ENCODE results near the gene DNAJC24.
A peak's percentile ranks its signal among the peaks of the same experiment; 100 is the strongest.
"Not testable (repeated sequence)": the region's sequence is repeated elsewhere in the genome, so short reads cannot be mapped to it uniquely, and the experiment has no call there.

Gene DNAJC24, protein sequence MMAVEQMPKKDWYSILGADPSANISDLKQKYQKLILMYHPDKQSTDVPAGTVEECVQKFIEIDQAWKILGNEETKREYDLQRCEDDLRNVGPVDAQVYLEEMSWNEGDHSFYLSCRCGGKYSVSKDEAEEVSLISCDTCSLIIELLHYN

DNA sequence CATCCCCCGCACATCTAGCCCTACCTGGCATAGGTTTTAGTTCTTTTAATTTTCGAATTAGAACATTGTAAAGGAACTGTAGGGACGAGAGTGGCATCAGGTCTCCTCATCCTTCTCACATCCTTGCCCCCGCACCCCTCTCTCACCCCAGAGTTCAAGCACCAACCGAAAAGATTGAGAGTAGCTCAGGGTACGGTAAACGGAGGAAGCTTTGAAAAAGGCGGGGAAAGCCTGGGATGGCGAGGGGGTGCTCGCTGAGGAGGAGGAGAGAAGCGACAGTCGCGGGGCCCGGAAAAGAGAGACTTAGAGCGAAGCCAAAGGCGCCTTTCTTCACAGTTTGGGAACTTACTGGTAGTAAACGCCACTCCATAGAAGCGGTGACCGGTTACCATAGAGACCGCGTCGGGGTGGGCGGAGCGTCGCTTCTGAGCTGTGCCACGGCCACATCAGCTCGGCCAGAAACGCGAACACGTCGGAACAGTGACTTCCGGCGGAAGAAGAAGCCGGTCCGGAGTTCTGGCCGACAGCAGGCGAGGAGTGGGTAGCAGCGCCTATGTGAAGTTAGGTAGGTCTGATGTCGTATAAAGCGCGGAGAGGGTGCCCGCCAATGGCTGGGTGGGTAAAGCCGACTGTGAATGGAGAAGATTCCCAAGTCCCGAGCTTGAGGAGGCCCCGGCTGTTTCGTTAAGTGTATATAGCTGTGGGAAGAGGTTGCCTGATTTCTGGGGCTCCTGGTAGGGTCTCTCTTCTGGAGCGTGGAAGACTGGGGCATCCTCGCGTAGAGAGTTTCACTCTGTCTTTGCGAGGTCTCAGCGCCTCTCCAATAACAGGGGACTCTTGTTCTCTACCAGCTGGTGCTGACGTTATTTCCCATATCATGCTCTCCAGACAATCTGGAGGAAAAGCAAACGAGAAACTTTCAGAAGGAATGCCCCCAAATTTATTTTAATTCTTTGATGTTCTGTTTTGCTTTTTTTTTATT lies at the start of gene DNAJC24, which contains the start of gene DCDC1:
TSS of gene DNAJC24 (plus strand) at position 513 of the 982 bp plus-strand sequence. CDS start 889 bp downstream, outside the sequence.
TSS of gene DCDC1 (minus strand) at position 392 of the 982 bp plus-strand sequence. CDS start 41,459 bp downstream, outside the sequence.
- Mint-ChIP-seq H3K4me1 (peaks cover 25% of the 10 kb centered on the region), H3K36me3 (peaks cover 17% of the 10 kb centered on the region), H3K27ac (peak within 1 kb of the TSS; percentile 91), H3K4me3 (peak within 1 kb of the TSS; percentile 90), H3K9me3 (no peaks in the 10 kb centered on the region)
- peak; percentile 100 for ATAC-seq
- DNase-seq (ENCODE audit: low spot score in 2 of 2) = peak; percentile 85 to 94

DNA sequence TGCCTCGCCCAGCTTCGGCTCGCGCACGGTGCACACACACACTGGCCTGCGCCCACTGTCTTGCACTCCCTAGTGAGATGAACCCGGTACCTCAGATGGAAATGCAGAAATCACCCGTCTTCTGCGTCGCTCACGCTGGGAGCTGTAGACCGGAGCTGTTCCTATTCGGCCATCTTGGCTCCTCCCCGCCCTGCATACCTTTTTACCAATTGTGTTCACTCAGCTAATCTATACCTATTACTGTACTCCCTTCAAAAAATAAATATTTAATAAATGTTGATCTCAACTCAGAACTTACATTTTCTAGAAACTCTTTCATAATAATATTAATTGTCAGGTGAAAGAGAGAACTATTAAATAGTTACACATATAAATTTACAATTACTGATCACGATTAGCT lies 48.2 kb upstream of the DNAJC24 start:
- not testable (repeated sequence) for DNase-seq (ENCODE audit: low spot score in 2 of 2); H3K36me3 Mint-ChIP-seq; H3K9me3 Mint-ChIP-seq; H3K27ac Mint-ChIP-seq; ATAC-seq; H3K4me3 Mint-ChIP-seq
- H3K4me1 Mint-ChIP-seq = peaks cover 12% of the 10 kb centered on the region

DNA sequence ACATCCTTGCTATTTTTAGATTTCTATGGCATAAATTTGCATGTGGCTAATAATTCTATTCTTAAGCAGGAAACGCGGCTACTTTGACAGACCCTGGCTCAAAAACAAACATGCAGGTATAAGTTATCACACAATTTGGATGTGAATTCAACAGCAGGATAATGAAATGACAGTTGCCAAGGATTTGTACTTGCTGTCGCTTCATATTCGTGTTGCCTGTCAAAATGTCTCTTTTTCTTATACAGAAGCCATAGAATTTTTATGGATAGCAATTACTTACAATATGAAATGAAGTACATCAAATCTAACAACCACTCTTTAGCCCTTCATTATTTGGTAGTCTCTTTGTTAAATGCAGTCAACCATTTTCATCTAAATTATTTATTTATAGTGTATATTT lies 46.5 kb upstream of the DNAJC24 start:
- ATAC-seq (no peak), DNase-seq (ENCODE audit: low spot score in 2 of 2) (no peak)
- Mint-ChIP-seq H3K9me3 (peaks cover 3% of the 10 kb centered on the region), H3K4me1 (peaks cover 18% of the 10 kb centered on the region), H3K36me3 (no peaks in the 10 kb centered on the region), H3K27ac (no peak overlapping the region), H3K4me3 (no peak overlapping the region)

DNA sequence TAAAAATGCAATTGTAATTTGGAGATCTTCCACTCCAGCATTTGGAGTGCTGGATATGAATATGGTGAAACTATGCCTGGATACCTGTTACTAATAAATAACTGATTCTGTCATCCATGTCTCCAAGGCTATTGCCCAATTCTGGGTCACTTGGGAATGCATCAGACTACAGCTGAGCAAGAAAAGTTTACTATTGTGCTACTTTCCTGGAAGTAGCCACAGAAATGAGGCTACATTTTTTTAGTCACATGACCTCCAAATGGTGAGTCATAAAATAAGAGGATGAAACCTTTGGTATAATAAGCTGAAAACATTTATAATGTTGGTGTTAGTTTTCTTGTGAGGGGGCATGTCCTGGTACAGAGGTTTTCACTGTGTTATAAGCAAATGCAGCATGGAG lies 44.5 kb upstream of the DNAJC24 start:
- DNase-seq (ENCODE audit: low spot score in 2 of 2) (no peak), ATAC-seq (no peak)
- no peak overlapping the region for H3K4me3 Mint-ChIP-seq
- no peak overlapping the region for H3K27ac Mint-ChIP-seq
- no peaks in the 10 kb centered on the region for H3K36me3 Mint-ChIP-seq
- H3K4me1 Mint-ChIP-seq = peaks cover 18% of the 10 kb centered on the region
- H3K9me3 Mint-ChIP-seq = peaks cover 3% of the 10 kb centered on the region

DNA sequence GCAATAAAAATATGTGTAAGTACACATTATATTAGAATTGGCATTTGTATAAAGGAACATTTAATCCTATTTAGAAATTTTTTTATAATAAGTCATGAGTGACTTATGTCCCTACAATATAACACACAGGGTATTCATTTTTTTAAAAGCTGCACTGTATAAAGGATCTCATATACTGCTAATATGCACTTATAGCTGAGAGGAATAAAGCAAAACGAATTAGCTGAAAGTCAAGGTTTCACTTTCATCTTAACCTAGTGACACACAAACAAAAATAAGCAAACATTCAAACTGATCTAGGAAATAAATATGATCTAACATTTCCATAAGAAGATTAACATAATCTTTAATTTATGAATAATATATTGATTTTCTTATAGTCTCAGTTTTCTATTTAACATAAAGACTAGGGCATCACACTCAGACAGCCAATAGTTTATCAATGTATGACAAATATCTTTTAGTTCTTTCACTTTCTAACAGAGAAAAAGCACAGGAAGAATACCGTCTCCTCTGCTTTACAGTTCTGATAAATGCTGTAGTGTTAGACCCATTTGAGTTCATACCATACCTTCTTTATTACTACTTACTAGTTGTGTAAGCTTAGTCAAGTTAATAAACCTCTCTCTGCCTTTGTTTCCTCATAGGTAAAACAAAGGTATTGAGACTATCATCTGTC lies 43.1 kb upstream of the DNAJC24 start:
- H3K27ac Mint-ChIP-seq = peak overlapping the region; percentile 24
- ATAC-seq = peak; percentile 21
- peak overlapping the region; percentile 33 for H3K4me3 Mint-ChIP-seq
- peaks cover under 1% of the 10 kb centered on the region for H3K9me3 Mint-ChIP-seq
- no peak for DNase-seq (ENCODE audit: low spot score in 2 of 2)
- H3K4me1 Mint-ChIP-seq = peaks cover 18% of the 10 kb centered on the region
- H3K36me3 Mint-ChIP-seq = no peaks in the 10 kb centered on the region

DNA sequence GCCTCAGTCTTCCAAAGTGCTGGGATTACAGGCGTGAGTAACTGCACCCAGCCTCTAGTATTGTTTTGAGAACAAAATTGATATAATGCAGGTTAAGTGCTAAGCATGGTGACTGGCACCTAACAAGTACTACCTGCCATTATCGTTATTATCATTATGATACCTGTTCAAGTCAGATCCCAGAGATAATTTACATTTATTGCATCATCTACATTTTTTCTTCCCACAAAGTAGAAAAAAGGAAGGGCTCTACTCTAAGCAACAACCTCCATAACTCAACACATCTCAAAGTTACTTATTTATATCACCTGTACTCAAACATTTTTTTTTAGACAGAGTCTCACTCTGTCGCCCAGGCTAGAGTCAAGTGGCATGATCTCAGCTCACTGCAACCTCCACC lies 42.2 kb upstream of the DNAJC24 start:
- Mint-ChIP-seq H3K4me3 (peak overlapping the region; percentile 33), H3K4me1 (peaks cover 18% of the 10 kb centered on the region), H3K36me3 (no peaks in the 10 kb centered on the region), H3K27ac (no peak overlapping the region), H3K9me3 (no peaks in the 10 kb centered on the region)
- ATAC-seq = no peak
- DNase-seq (ENCODE audit: low spot score in 2 of 2) = no peak

DNA sequence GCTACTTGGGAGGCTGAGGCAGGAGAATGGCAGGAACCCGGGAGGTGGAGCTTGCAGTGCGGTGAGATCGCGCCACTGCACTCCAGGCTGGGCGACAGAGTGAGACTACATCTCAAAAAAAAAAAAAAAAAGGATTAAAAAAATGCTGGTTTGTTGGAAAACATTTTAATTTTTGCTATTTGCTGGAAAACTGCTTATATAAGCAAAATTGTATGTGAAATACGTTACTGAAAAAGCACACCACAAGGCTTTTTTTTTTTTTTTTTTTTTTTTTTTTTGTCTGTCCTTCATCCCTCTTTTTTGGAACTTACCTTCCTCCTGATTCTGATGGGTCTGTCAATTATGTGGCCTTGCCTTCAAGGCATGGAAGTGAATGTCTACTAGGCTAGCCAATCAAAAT lies 41.0 kb upstream of the DNAJC24 start:
- peaks cover 18% of the 10 kb centered on the region for H3K4me1 Mint-ChIP-seq
- DNase-seq (ENCODE audit: low spot score in 2 of 2) (no peak), ATAC-seq (no peak)
- H3K9me3 Mint-ChIP-seq = no peaks in the 10 kb centered on the region
- H3K36me3 Mint-ChIP-seq = no peaks in the 10 kb centered on the region
- no peak overlapping the region for H3K4me3 Mint-ChIP-seq
- H3K27ac Mint-ChIP-seq = no peak overlapping the region

DNA sequence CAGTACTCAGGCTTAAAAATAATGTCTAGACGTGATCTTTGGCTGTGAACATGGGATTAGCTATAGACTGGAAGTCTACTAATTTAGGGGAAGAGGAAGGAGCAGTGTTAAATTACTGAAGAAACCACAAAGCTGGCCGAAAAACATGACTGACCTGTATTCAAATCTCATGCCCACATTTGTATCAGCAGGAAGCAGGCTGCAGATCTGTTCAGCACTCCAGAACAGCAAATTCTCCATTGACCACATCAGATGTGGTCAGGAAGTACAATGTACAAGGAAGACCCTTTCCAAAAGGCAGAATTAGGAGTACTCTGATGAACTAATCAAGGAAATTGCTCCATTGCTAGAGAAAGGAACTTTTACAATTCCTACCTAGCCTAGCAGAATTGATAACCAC lies 31.9 kb upstream of the DNAJC24 start:
- Mint-ChIP-seq H3K9me3 (no peaks in the 10 kb centered on the region), H3K27ac (no peak overlapping the region), H3K36me3 (no peaks in the 10 kb centered on the region), H3K4me1 (no peaks in the 10 kb centered on the region), H3K4me3 (no peak overlapping the region)
- DNase-seq (ENCODE audit: low spot score in 2 of 2) (no peak), ATAC-seq (no peak)

DNA sequence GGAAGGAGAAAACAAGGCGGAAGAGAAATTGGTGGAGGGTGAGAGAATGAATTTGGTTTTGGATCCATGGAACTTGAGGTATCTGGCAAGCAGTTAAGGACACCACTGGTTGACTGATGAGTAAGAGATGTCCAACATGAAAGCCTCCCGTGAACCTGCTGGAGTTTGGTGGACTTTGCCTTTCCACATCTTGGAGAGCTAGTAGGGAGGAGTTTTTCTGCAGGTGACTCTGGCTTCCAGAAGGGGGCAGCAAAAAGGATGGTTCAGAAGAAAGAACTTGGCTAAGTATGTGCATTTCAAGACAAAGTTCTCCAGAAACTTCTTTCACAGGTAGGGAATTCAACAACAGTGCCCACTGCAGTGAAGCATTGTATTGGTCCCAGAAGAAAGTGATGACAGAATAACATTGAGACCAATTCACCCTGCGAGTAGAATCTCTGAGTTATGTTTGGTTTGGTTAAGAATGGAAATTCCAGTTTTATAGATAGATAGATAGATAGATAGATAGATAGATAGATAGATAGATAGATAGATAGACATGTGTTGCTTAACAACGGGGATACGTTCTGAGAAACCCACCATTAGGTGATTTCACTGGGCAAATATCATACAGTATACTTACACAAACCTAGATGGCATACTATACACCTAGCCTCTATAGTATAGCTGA lies 28.6 kb upstream of the DNAJC24 start:
- no peaks in the 10 kb centered on the region for H3K36me3 Mint-ChIP-seq
- DNase-seq (ENCODE audit: low spot score in 2 of 2) (no peak), ATAC-seq (no peak)
- H3K4me1 Mint-ChIP-seq = no peaks in the 10 kb centered on the region
- H3K9me3 Mint-ChIP-seq = no peaks in the 10 kb centered on the region
- no peak overlapping the region for H3K4me3 Mint-ChIP-seq
- no peak overlapping the region for H3K27ac Mint-ChIP-seq

DNA sequence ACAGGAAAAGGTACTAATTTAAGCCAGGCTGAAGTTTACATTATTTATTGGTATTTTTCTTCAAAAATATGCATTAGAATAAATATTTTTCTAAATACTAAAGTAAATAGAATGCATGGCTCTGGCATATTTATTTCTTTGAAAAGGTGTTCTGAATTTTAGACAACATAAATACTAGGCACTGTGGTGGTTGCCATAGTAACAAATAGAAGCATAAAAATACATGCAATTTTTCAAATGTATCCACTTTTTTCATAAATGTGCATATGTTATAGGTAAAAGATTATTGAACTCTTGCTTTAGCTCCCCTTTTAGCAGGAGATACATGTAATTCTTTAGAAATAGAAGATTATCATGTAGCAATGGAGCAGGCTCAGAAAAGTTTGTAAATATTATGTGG lies 18.5 kb upstream of the DNAJC24 start:
- H3K27ac Mint-ChIP-seq = no peak overlapping the region
- H3K9me3 Mint-ChIP-seq = no peaks in the 10 kb centered on the region
- H3K36me3 Mint-ChIP-seq = no peaks in the 10 kb centered on the region
- ATAC-seq (no peak), DNase-seq (ENCODE audit: low spot score in 2 of 2) (no peak)
- no peaks in the 10 kb centered on the region for H3K4me1 Mint-ChIP-seq
- no peak overlapping the region for H3K4me3 Mint-ChIP-seq

DNA sequence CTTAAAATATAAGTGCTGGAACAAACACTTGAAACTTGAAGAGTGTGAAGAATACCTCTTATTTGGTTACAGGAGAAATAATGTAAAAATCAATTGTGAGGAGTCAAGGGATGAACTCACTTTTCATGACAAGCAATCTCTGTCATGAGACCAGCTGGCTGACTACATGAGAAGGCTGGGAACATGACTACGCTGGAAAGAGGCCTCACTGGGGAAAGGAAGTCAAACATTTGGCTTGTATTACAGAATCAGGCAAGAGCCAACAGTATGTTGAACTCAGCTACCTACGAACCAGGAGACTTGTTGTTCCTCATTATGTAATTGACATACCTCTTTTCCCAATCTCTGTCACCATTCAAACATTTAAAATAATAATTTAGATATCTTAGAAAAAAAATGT lies 14.5 kb upstream of the DNAJC24 start:
- H3K9me3 Mint-ChIP-seq = no peaks in the 10 kb centered on the region
- H3K4me3 Mint-ChIP-seq = no peak overlapping the region
- DNase-seq (ENCODE audit: low spot score in 2 of 2) = no peak
- H3K4me1 Mint-ChIP-seq = no peaks in the 10 kb centered on the region
- ATAC-seq = no peak
- no peak overlapping the region for H3K27ac Mint-ChIP-seq
- no peaks in the 10 kb centered on the region for H3K36me3 Mint-ChIP-seq

DNA sequence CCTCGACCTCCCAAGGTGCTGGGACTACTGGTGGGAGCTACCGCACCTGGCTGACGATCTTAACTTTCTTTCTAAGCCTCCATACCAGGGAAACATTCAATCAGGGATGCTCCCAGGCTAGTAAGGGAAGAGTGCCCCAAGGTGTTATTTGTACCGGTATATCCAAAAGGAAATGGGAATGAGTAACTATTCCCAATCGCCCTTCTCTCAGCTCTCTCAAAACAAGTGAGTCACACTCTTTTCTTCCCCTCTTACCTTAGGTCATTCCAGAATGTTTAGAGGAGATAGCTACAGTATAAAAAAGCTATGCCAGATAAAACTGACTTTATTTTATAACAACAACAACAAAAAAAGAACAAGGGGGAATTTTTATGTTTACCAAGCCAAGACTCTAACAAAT lies 13.8 kb upstream of the DNAJC24 start:
- DNase-seq (ENCODE audit: low spot score in 2 of 2) = no peak
- ATAC-seq = no peak
- Mint-ChIP-seq H3K36me3 (no peaks in the 10 kb centered on the region), H3K27ac (no peak overlapping the region), H3K4me3 (no peak overlapping the region), H3K4me1 (no peaks in the 10 kb centered on the region), H3K9me3 (no peaks in the 10 kb centered on the region)

DNA sequence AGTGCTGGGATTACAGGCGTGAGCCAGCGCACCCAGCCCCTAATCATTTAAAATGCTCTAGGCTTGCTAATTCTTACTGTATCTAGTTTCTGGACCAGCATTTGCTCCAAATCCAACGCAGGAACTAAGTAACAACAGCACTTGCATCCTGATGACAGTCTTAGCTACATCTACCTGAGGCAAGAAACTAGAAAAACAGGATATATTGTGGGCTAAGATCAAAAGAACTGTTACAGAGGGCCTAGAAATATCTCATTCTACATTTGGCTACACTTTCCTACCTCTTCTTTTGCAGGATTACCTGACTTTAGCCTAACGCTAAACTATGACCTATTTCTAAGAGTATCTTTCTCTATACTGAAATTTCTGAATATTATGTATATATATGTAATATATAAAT lies 7.9 kb upstream of the DNAJC24 start:
- Mint-ChIP-seq H3K4me1 (peaks cover 7% of the 10 kb centered on the region), H3K36me3 (no peaks in the 10 kb centered on the region), H3K27ac (no peak overlapping the region)

DNA sequence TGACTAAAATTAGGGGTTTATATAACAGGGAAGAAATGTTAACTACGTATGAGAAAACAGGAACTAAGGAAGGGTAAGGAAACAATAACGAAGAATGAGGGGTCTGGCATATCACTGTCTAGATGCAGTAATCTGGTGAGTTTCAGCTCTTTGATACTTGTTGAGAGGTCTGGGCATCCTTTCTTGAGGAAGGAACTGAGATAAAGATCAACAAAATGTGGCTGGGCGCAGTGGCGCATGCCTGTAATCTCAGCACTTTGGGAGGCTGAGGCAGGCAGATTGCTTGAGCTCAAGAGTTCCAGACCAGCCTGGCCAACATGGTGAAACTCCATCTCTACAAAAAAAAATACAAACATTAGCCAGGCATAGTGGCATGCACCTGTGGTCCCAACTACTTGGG lies 2.9 kb upstream of the DNAJC24 start:
- no peak for DNase-seq (ENCODE audit: low spot score in 2 of 2)
- H3K4me3 Mint-ChIP-seq = no peak overlapping the region

More for the DNA sequence above, 7.9 kb upstream of the DNAJC24 start:
- no peak for DNase-seq (ENCODE audit: low spot score in 2 of 2)
- no peak for ATAC-seq
- Mint-ChIP-seq H3K4me3 (no peak overlapping the region), H3K9me3 (no peaks in the 10 kb centered on the region)

DNA sequence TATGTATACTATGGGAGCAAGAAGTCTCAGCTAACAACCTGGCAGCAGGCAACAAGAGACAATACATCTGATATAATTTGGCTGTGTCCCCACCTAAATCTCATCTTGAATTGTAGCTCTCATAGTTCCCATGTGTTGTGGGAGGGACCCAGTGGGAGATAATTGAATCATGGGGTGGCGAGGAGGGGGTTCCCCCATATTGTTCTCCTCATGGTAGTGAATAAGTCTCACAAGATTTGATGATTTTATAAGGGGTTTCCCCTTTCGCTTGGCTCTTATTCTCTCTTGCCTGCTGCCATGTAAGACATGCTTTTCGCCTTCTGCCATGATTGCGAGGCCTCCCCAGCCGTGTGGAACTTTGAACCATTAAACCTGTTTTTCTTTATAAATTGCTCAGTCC lies 6.2 kb downstream of the DNAJC24 start:
- ATAC-seq (no peak), DNase-seq (ENCODE audit: low spot score in 2 of 2) (no peak)
- no peaks in the 10 kb centered on the region for H3K9me3 Mint-ChIP-seq
- no peak overlapping the region for H3K27ac Mint-ChIP-seq
- peaks cover 12% of the 10 kb centered on the region for H3K4me1 Mint-ChIP-seq
- H3K36me3 Mint-ChIP-seq = peaks cover 22% of the 10 kb centered on the region
- H3K4me3 Mint-ChIP-seq = no peak overlapping the region

More for the DNA sequence above, 2.9 kb upstream of the DNAJC24 start:
- Mint-ChIP-seq H3K36me3 (peaks cover 16% of the 10 kb centered on the region), H3K27ac (no peak overlapping the region), H3K9me3 (no peaks in the 10 kb centered on the region), H3K4me1 (peaks cover 25% of the 10 kb centered on the region)
- no peak for ATAC-seq
